Calu3 (cell line): ENCODE measurements around the gene COG8. TPM values are rescaled to one million over a fixed set of nuclear protein-coding genes. Genes with fewer than 3 reads are reported as not detected.

Source experiments
- BruUV-seq: library from RNA; stranded (reverse); fragments of 400-500 nt; replicated peaks from 2 replicates; lab custom pipeline; 2021; lab: Mats Ljungman, UMichigan
- CTCF ChIA-PET: fragments of 300-600 bp; sonication (Branson Sonifier 250); formaldehyde crosslinking; loops from one replicate; lab custom pipeline; 2022; ENCODE audit warnings: antibody characterized with exemption; lab: Charles Lee
- DNase-seq: peaks from one replicate; pipeline ENCODE4 v3.0.0; 2022
- H3K27ac Mint-ChIP-seq: one replicate; pipeline ENCODE4 v1.8.0; 2022; ENCODE audit warnings: mixed read lengths; ENCODE audit not compliant: unreplicated experiment
- H3K27me3 Mint-ChIP-seq: one replicate; pipeline ENCODE4 v1.8.0; 2022; ENCODE audit warnings: mixed read lengths; ENCODE audit not compliant: unreplicated experiment
- H3K36me3 Mint-ChIP-seq: one replicate; pipeline ENCODE4 v1.8.0; 2022; ENCODE audit warnings: mild to moderate bottlenecking, moderate library complexity, mixed read lengths; ENCODE audit not compliant: insufficient read depth, unreplicated experiment
- H3K4me1 Mint-ChIP-seq: one replicate; pipeline ENCODE4 v1.8.0; 2022; ENCODE audit warnings: mild to moderate bottlenecking, low read depth, mixed read lengths; ENCODE audit not compliant: unreplicated experiment
- H3K4me3 Mint-ChIP-seq: one replicate; pipeline ENCODE4 v1.8.0; 2022; ENCODE audit warnings: mild to moderate bottlenecking, low read depth, moderate library complexity, mixed read lengths; ENCODE audit not compliant: unreplicated experiment
- H3K9me3 Mint-ChIP-seq: one replicate; pipeline ENCODE4 v1.8.0; 2022; ENCODE audit warnings: low read depth, mixed read lengths; ENCODE audit not compliant: unreplicated experiment
- CTCF ChIP-seq: fragments of 200-600 bp; IDR thresholded peaks from one replicate; pipeline ENCODE4 v1.8.0; 2022; ENCODE audit warnings: antibody characterized with exemption; ENCODE audit not compliant: unreplicated experiment
- intact Hi-C: fragments of 100-400 bp; cut with micrococcal nuclease; formaldehyde crosslinking; loops from one replicate; pipeline ENCODE4 v1.10.0; 2022; ENCODE audit not compliant: unreplicated experiment
- total RNA-seq: library from RNA; stranded (reverse); gene quantifications from 2 replicates; pipeline ENCODE4 v1.2.3, GENCODE V29; 2022

Gene COG8
- total RNA-seq, 1 experiment from 2014 or later, result 57.4 TPM

DNA sequence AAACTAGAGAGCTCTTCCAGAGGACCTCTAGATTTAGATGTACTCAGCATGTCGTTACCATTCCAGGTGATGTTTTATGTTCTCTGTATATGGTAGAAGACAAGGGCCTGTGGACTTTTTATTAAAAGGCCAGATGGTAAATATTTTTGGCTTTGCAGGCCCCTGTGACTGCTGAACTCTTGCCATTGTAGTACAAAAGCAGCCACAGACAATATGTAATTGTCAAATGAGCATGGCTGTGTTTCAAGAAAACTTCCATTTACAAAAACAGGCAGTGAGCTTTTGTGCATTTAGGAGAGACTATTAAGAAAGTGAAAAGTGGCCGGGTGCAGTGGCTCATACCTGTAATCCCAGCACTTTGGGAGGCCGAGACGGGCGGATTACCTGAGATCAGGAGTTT, 4.8 kb upstream of the COG8 start:
- no TSS peak for BruUV-seq
- Mint-ChIP-seq H3K36me3 (peaks cover 68% of the 10 kb centered on the region), H3K27me3 (no peaks in the 10 kb centered on the region), H3K9me3 (no peaks in the 10 kb centered on the region), H3K4me3 (no peak overlapping the region), H3K4me1 (peaks cover 16% of the 10 kb centered on the region), H3K27ac (no peak overlapping the region)
- intact Hi-C loops, result no loop called here
- CTCF ChIA-PET, result no interaction called here
- TF ChIP-seq CTCF, result no peak
- no peak for DNase-seq

DNA sequence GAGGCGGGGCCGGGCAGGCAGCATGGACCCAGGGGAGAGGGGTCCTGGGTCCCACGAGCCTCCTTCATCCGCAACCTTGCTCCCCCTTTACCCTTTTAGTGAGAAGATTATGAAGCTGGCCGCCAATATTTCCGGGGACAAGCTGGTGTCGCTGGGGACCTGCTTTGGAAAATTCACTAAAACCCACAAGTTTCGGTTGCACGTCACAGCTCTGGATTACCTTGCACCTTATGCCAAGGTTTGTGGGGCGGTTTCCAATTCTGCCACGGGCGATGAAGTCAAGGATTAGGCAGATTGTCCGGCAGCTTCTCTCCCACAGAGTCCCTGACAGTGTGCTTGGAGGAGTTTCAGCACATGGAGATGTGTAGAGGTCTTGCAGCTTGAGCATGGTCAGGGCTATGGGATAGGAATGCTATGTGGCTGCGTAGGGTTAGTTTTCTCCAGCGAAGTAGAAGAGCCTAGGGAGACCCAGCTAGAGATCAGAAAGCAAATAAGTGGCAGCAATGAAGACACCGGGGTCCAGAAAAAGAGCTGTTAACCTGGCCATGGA, 806 bp upstream of the COG8 start:
- H3K4me3 Mint-ChIP-seq, result peak overlapping the region; percentile 94
- H3K27me3 Mint-ChIP-seq, result no peaks in the 10 kb centered on the region
- peak overlapping the region; percentile 95 for H3K27ac Mint-ChIP-seq
- no peak for DNase-seq
- no peaks in the 10 kb centered on the region for H3K9me3 Mint-ChIP-seq
- peaks cover 99% of the 10 kb centered on the region for H3K36me3 Mint-ChIP-seq
- TF ChIP-seq CTCF, result no peak
- TSS peak; percentile 72 for BruUV-seq
- peaks cover 33% of the 10 kb centered on the region for H3K4me1 Mint-ChIP-seq
- CTCF ChIA-PET, result no interaction called here
- intact Hi-C loops, result no loop called here

DNA sequence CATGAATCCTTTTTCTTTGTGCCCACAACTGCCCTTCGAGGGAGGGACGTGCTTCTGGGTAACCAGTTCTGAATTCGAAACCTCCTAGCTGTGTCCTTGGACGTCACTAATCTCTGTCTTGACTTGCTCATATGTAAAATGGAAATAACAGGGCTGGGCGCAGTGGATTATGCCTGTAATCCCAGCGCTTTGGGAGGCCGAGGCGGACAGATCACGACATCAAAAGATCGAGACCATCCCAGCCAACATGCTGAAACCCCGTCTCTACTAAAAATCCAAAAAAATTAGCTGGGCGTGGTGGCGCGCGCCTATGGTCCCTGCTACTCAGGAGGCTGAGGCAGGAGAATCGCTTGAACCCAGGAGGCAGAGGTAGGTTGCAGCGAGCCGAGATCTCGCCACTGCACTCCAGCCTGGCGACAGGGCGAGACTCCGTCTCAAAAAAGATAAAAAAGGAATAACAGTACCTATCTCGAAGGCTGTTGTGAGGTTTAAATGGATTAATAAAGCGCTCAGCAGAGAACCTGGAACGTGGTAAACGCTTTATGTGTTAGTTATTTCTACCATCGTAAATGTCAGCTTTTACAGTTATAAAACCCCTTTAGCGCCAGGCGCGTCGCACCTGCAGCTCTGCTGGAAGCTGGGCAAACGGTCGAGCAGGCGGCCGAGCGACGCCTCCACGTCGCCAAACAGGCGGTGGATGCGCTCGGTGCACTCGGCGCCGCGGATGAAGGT, 641 bp downstream of the COG8 start:
- TF ChIP-seq CTCF, result no peak
- H3K4me3 Mint-ChIP-seq, result peak overlapping the region; percentile 94
- CTCF ChIA-PET, result interaction anchor here (0.6 kb wide), 1 partner anchor 66 kb away, joined by 6 read pairs; no protein-coding TSS in a partner anchor
- intact Hi-C loops, result no loop called here
- no peak for DNase-seq
- TSS peak; percentile 60 for BruUV-seq
- H3K9me3 Mint-ChIP-seq, result no peaks in the 10 kb centered on the region
- peak overlapping the region; percentile 95 for H3K27ac Mint-ChIP-seq
- peaks cover 33% of the 10 kb centered on the region for H3K4me1 Mint-ChIP-seq
- no peaks in the 10 kb centered on the region for H3K27me3 Mint-ChIP-seq
- peaks cover 97% of the 10 kb centered on the region for H3K36me3 Mint-ChIP-seq

DNA sequence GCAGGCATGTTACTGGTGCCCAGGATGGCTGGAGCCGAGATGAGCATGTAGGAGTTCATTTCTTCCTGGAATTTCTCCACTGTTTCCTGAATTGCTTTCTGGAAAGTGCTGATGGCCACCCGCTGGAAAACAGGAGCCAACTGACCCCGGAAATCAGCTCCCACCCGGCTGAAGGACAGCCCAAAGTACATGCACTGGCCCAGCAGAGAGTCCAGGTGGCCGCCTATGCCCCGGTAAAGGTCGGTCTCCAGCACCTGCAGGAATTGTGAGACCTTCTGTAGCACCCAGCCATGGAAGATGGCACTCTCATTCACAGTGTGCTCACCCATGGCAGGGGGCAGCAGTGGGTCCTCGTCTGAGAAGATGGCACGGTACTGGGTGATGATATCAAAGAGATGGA, 4.7 kb downstream of the COG8 start:
- H3K9me3 Mint-ChIP-seq, result no peaks in the 10 kb centered on the region
- H3K4me3 Mint-ChIP-seq, result no peak overlapping the region
- DNase-seq, result no peak
- H3K4me1 Mint-ChIP-seq, result peaks cover 18% of the 10 kb centered on the region
- H3K36me3 Mint-ChIP-seq, result peaks cover 86% of the 10 kb centered on the region
- H3K27ac Mint-ChIP-seq, result no peak overlapping the region
- intact Hi-C loops, result no loop called here
- CTCF ChIA-PET, result no interaction called here
- no peaks in the 10 kb centered on the region for H3K27me3 Mint-ChIP-seq
- no peak for TF ChIP-seq CTCF
- no TSS peak for BruUV-seq
